Endothelial cell (in vitro differentiated cells): ENCODE data around the gene NPAS2. TPM values are rescaled to one million over a fixed set of nuclear protein-coding genes. Genes with fewer than 3 reads are reported as not detected.

Experiments
- DNase-seq: peaks from one replicate; pipeline ENCODE4 v3.0.0; 2021; ENCODE audit warnings: low spot score
- H3K27ac Mint-ChIP-seq: one replicate; pipeline ENCODE4 v1.8.0; 2021; ENCODE audit warnings: mixed read lengths, inconsistent platforms; ENCODE audit not compliant: unreplicated experiment
- H3K27me3 Mint-ChIP-seq: one replicate; pipeline ENCODE4 v1.8.0; 2021; ENCODE audit warnings: mild to moderate bottlenecking, moderate library complexity, mixed read lengths, inconsistent platforms; ENCODE audit not compliant: unreplicated experiment
- H3K36me3 Mint-ChIP-seq: one replicate; pipeline ENCODE4 v1.8.0; 2021; ENCODE audit warnings: mild to moderate bottlenecking, low read depth, mixed read lengths, inconsistent platforms; ENCODE audit not compliant: unreplicated experiment
- H3K4me1 Mint-ChIP-seq: one replicate; pipeline ENCODE4 v1.8.0; 2021; ENCODE audit warnings: mild to moderate bottlenecking, mixed read lengths, inconsistent platforms; ENCODE audit not compliant: unreplicated experiment
- H3K4me3 Mint-ChIP-seq: one replicate; pipeline ENCODE4 v1.8.0; 2021; ENCODE audit warnings: mild to moderate bottlenecking, mixed read lengths, inconsistent platforms; ENCODE audit not compliant: unreplicated experiment
- H3K9me3 Mint-ChIP-seq: one replicate; pipeline ENCODE4 v1.8.0; 2021; ENCODE audit warnings: mixed read lengths, inconsistent platforms; ENCODE audit not compliant: unreplicated experiment
- CTCF ChIP-seq: fragments of 200-600 bp; sonication (generic); IDR thresholded peaks from one replicate; pipeline ENCODE4 v1.5.0; 2021; ENCODE audit warnings: antibody characterized with exemption; ENCODE audit not compliant: unreplicated experiment
- total RNA-seq: library from RNA; stranded (reverse); fragmentation: NEBNext Ultra II Directional; extraction: Animal tissue kit (Norgen Biotek cat#: 25700); gene quantifications from one replicate; pipeline ENCODE4 v1.2.1, GENCODE V29; 2021; ENCODE audit not compliant: unreplicated experiment

The NPAS2 gene
- total RNA-seq, 1 donor from 2014 or later, result 70.1 TPM

DNA sequence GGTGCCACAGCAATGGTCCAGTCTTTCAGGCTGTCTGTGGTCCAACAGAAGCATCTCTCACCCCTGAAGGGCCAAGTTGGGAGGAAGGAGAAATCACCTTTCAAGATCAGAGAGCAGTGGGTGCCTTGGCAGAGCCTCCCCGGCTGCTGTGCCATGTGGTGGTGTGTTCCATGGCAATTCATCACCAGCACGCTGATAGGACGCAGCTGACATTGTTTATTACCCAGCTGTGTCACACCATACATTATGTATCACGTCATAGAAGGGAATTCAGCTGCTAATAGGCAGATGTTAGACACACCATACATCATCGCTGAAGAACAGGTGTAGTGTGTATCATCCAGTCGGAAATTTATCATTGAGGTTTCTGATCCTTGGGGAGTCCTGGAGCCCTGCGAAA is 152.5 kb downstream of the NPAS2 start:
- H3K36me3 Mint-ChIP-seq, result peaks cover 56% of the 10 kb centered on the region
- no peak for DNase-seq
- H3K4me1 Mint-ChIP-seq, result no peaks in the 10 kb centered on the region
- peaks cover 12% of the 10 kb centered on the region for H3K27me3 Mint-ChIP-seq
- TF ChIP-seq CTCF, result no peak
- no peak overlapping the region for H3K27ac Mint-ChIP-seq
- H3K9me3 Mint-ChIP-seq, result no peaks in the 10 kb centered on the region
- H3K4me3 Mint-ChIP-seq, result no peak overlapping the region

GRCh38 chr2:100974712-100975520 is 155.0 kb downstream of the NPAS2 start:
- H3K4me1 Mint-ChIP-seq, result peaks cover 4% of the 10 kb centered on the region
- H3K36me3 Mint-ChIP-seq, result peaks cover 58% of the 10 kb centered on the region
- TF ChIP-seq CTCF, result no peak
- peaks cover 11% of the 10 kb centered on the region for H3K27me3 Mint-ChIP-seq
- no peak overlapping the region for H3K4me3 Mint-ChIP-seq
- DNase-seq, result no peak
- H3K27ac Mint-ChIP-seq, result no peak overlapping the region
- H3K9me3 Mint-ChIP-seq, result no peaks in the 10 kb centered on the region

DNA sequence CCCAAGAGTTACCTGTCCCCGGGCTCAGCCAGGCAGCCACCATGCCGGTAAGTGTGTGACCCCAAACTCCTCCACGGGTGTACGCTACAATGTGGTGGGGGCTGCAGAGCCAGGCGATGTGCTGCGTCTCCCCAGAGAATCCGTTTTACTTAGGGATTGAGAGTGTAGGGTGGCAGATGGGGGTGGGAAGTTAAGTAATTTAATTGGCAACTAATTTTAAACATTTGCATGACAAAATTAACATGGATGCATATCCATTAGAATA is 155.5 kb downstream of the NPAS2 start:
- H3K36me3 Mint-ChIP-seq, result peaks cover 57% of the 10 kb centered on the region
- no peak overlapping the region for H3K27ac Mint-ChIP-seq
- no peaks in the 10 kb centered on the region for H3K9me3 Mint-ChIP-seq
- peaks cover 7% of the 10 kb centered on the region for H3K4me1 Mint-ChIP-seq
- H3K27me3 Mint-ChIP-seq, result peaks cover 11% of the 10 kb centered on the region
- TF ChIP-seq CTCF, result no peak
- H3K4me3 Mint-ChIP-seq, result no peak overlapping the region
- no peak for DNase-seq

DNA sequence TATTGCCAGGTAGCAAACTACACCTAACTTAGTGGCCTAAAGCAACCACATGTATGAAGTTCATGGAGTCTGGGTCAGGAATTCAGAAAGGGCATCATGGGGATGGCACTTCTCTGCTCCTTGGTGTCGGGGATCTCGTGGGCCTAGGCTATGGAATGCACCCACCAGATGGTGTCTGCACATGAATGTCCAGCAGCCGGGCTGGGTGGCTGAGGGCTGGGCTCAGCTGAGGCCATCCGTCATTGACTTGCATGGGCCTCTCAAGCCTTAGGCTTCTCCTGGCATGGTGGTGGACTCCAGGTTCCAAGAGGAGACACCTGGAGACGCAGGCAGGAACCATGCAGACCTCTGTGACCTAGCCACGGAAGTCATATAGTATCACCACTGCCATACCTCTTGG is 156.1 kb downstream of the NPAS2 start:
- peaks cover 54% of the 10 kb centered on the region for H3K36me3 Mint-ChIP-seq
- no peak for DNase-seq
- peaks cover 11% of the 10 kb centered on the region for H3K27me3 Mint-ChIP-seq
- no peak overlapping the region for H3K27ac Mint-ChIP-seq
- no peaks in the 10 kb centered on the region for H3K9me3 Mint-ChIP-seq
- H3K4me3 Mint-ChIP-seq, result no peak overlapping the region
- TF ChIP-seq CTCF, result no peak
- H3K4me1 Mint-ChIP-seq, result peaks cover 11% of the 10 kb centered on the region

- no peak for DNase-seq
- Mint-ChIP-seq H3K27ac (no peak overlapping the region), H3K4me1 (peaks cover 19% of the 10 kb centered on the region), H3K9me3 (no peaks in the 10 kb centered on the region), H3K36me3 (peaks cover 52% of the 10 kb centered on the region), H3K27me3 (peaks cover 11% of the 10 kb centered on the region), H3K4me3 (no peak overlapping the region)
- no peak for TF ChIP-seq CTCF
These were observed 156.9 kb downstream of the NPAS2 start for GRCh38 chr2:100976645-100977391.
